ENCODE data around the gene PRPF6. TPM values are rescaled to one million over a fixed set of nuclear protein-coding genes. Genes with fewer than 3 reads are reported as not detected.
A peak's percentile ranks its signal among the peaks of the same experiment; 100 is the strongest.

PRPF6 gene
- polyA plus RNA-seq, 1 donor from 2014 or later: 91.9 TPM

GRCh38 chr20:63947638-63948456, 33.1 kb upstream of the PRPF6 start:
- H3K4me2 ChIP-seq (ENCODE audit: low read length): no peak overlapping the region
- H3F3A ChIP-seq (ENCODE audit: insufficient read depth, low read length, poor library complexity, severe bottlenecking): no peaks in the 10 kb centered on the region
- peak overlapping the region; percentile 84 for H3K9ac ChIP-seq (ENCODE audit: low read length)
- H3K4me3 ChIP-seq (ENCODE audit: low read length): no peak overlapping the region
- H3K36me3 ChIP-seq (ENCODE audit: insufficient read depth, low read length): no peaks in the 10 kb centered on the region
- H3K9me3 ChIP-seq (ENCODE audit: low read length): no peaks in the 10 kb centered on the region
- H4K20me1 ChIP-seq (ENCODE audit: insufficient read depth): no peaks in the 10 kb centered on the region
- H3K79me2 ChIP-seq (replicated peaks; ENCODE audit: insufficient read depth, low read length): peaks cover 43% of the 10 kb centered on the region
- no peak for TF ChIP-seq EP300 (conservative IDR thresholded peaks at IDR 0.05; ENCODE audit: poor library complexity, severe bottlenecking)
- TF ChIP-seq, protein P1, sequence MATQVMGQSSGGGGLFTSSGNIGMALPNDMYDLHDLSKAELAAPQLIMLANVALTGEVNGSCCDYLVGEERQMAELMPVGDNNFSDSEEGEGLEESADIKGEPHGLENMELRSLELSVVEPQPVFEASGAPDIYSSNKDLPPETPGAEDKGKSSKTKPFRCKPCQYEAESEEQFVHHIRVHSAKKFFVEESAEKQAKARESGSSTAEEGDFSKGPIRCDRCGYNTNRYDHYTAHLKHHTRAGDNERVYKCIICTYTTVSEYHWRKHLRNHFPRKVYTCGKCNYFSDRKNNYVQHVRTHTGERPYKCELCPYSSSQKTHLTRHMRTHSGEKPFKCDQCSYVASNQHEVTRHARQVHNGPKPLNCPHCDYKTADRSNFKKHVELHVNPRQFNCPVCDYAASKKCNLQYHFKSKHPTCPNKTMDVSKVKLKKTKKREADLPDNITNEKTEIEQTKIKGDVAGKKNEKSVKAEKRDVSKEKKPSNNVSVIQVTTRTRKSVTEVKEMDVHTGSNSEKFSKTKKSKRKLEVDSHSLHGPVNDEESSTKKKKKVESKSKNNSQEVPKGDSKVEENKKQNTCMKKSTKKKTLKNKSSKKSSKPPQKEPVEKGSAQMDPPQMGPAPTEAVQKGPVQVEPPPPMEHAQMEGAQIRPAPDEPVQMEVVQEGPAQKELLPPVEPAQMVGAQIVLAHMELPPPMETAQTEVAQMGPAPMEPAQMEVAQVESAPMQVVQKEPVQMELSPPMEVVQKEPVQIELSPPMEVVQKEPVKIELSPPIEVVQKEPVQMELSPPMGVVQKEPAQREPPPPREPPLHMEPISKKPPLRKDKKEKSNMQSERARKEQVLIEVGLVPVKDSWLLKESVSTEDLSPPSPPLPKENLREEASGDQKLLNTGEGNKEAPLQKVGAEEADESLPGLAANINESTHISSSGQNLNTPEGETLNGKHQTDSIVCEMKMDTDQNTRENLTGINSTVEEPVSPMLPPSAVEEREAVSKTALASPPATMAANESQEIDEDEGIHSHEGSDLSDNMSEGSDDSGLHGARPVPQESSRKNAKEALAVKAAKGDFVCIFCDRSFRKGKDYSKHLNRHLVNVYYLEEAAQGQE (IDR thresholded peaks at IDR 0.05; ENCODE audit: borderline replicate concordance): no peak
- no peak for TF ChIP-seq SMC3 (conservative IDR thresholded peaks at IDR 0.05; ENCODE audit: poor library complexity)
- TF ChIP-seq MXI1 (conservative IDR thresholded peaks at IDR 0.05; ENCODE audit: poor library complexity, severe bottlenecking): no peak
- TF ChIP-seq EZH2 (IDR thresholded peaks at IDR 0.05; ENCODE audit: borderline replicate concordance, insufficient read depth, low read length, poor library complexity, severe bottlenecking): no peak
- no peak for TF ChIP-seq RAD21 (conservative IDR thresholded peaks at IDR 0.05)
- no peak for TF ChIP-seq CTCF (IDR thresholded peaks at IDR 0.05; ENCODE audit: poor library complexity, severe bottlenecking)
- no peak for TF ChIP-seq POLR2AphosphoS5 (IDR thresholded peaks at IDR 0.05)
- TF ChIP-seq TAF1 (IDR thresholded peaks at IDR 0.05; ENCODE audit: low read depth): no peak
- no peaks in the 10 kb centered on the region for H3K9me2 ChIP-seq (ENCODE audit: insufficient read depth, low read length)
- H2AFZ ChIP-seq (ENCODE audit: low read depth, low read length): no peak overlapping the region
- peak overlapping the region; percentile 99 for H3K27ac ChIP-seq (ENCODE audit: low read length)
- no peaks in the 10 kb centered on the region for H3K27me3 ChIP-seq (ENCODE audit: insufficient read depth, low read depth, low read length)

GRCh38 chr20:63950701-63951397, 30.1 kb upstream of the PRPF6 start:
- H3K27ac ChIP-seq (ENCODE audit: low read length): peak overlapping the region; percentile 99
- no peak overlapping the region for H3K4me3 ChIP-seq (ENCODE audit: low read length)
- no peaks in the 10 kb centered on the region for H3K27me3 ChIP-seq (ENCODE audit: insufficient read depth, low read depth, low read length)
- TF ChIP-seq POLR2AphosphoS5 (IDR thresholded peaks at IDR 0.05) (no peak), SMC3 (conservative IDR thresholded peaks at IDR 0.05; ENCODE audit: poor library complexity) (no peak), CTCF (IDR thresholded peaks at IDR 0.05; ENCODE audit: poor library complexity, severe bottlenecking) (no peak), EZH2 (IDR thresholded peaks at IDR 0.05; ENCODE audit: borderline replicate concordance, insufficient read depth, low read length, poor library complexity, severe bottlenecking) (no peak), EP300 (conservative IDR thresholded peaks at IDR 0.05; ENCODE audit: poor library complexity, severe bottlenecking) (no peak), TAF1 (IDR thresholded peaks at IDR 0.05; ENCODE audit: low read depth) (no peak), MXI1 (conservative IDR thresholded peaks at IDR 0.05; ENCODE audit: poor library complexity, severe bottlenecking) (no peak), RAD21 (conservative IDR thresholded peaks at IDR 0.05) (no peak)
- TF ChIP-seq, protein P1 (IDR thresholded peaks at IDR 0.05; ENCODE audit: borderline replicate concordance): no peak
- H3F3A ChIP-seq (ENCODE audit: insufficient read depth, low read length, poor library complexity, severe bottlenecking): no peaks in the 10 kb centered on the region
- no peaks in the 10 kb centered on the region for H3K9me2 ChIP-seq (ENCODE audit: insufficient read depth, low read length)
- H2AFZ ChIP-seq (ENCODE audit: low read depth, low read length): no peak overlapping the region
- H3K9me3 ChIP-seq (ENCODE audit: low read length): no peaks in the 10 kb centered on the region
- no peaks in the 10 kb centered on the region for H4K20me1 ChIP-seq (ENCODE audit: insufficient read depth)
- H3K36me3 ChIP-seq (ENCODE audit: insufficient read depth, low read length): no peaks in the 10 kb centered on the region
- H3K9ac ChIP-seq (ENCODE audit: low read length): peak overlapping the region; percentile 16
- no peak overlapping the region for H3K4me2 ChIP-seq (ENCODE audit: low read length)
- H3K79me2 ChIP-seq (replicated peaks; ENCODE audit: insufficient read depth, low read length): peaks cover 61% of the 10 kb centered on the region
